GM03348 (cell line): ENCODE measurements around the gene BACE1-AS.

Experiments used
- DNase-seq: peaks from one replicate; pipeline ENCODE4 v3.0.0; 2012; ENCODE audit warnings: low spot score

BACE1-AS gene

DNA sequence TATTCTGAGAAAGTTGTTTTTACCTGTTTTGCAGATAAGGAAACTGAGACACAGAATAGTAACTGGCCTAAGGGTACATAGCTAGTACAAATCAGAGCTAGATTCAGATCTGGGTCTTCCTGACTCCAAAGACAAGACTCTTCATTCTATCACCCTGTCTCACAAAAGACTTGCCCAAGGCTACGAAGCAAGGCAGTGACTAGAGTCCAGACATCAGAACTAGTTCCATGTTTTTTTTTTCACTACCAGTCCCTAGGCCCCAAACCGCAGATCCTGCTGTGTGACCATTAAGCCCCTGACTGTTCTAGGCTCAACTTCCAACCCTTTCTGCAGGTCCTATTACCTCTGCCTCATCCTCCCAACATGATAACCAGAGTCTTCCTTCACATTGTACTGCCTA lies 1.5 kb downstream of the BACE1-AS start:
- DNase-seq, result no peak

DNA sequence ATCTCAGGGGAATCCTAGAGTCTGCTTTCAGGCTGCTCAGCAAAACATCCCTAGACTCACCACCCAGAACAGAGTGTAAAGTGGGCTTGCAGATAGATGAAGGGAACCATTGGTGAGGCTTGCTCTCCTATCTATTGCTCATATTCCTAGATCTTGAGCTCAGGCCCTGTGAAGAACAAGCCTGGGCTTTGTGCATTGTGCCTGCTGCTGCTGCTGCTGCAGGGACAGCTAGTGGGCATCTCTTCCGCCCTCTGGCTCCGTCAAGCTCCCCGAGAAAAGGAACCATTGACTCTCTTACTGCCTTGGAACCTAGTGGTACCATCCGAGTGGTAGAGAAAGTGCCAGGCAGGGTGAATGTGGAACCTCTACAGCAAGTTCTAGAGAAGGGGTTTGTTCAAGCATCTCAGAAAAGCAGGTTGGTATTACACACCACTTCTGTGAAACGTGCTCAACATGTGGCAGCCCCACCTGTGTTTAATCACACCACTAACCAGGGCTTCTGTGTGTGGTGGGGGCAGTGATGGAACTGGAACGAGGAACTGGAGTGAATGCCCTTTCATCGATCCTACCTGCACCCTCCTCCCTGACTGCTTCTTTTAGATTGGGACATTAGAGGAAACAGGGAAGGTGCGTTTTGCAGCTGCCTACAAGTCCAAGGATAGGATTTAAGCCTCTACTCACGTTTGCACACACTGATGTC lies 4.4 kb downstream of the BACE1-AS start:
- no peak for DNase-seq

DNA sequence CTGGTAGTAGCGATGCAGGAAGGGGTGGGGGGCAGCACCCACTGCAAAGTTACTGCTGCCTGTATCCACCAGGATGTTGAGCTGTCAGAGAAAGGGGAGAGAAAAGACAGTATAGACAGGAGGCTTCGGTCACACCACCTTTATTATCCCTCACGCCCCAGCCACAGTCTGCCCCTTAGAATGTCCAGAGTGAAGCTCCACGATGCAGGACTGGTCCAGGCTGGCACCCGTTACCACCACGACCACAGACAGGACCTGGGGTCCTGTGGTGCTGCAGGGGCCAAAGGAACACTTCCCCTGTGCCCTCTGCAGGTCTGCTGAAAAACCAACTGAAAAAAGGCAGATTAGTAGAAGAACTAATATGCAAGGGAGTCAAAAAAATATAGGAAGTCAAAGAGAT lies 5.7 kb downstream of the BACE1-AS start:
- DNase-seq, result no peak

DNA sequence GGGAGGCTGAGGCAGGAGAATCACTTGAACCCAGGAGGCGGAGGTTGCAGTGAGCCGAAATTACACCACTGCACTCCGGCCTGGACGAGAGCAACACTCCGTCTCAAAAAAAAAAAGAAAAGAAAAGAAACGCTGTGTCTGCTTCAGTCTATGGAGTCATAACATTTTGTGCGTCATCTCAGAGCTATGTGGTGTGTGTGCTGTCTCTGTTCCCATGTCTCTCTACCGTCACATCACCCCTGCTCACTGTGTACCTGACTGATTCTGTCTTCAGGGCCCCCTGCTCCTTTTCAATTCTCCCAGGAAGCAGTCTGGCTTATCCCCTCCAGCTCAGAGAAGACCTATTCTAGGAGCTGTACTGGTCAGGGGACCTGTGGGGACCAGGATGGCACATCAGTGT lies 7.0 kb downstream of the BACE1-AS start:
- DNase-seq, result no peak

DNA sequence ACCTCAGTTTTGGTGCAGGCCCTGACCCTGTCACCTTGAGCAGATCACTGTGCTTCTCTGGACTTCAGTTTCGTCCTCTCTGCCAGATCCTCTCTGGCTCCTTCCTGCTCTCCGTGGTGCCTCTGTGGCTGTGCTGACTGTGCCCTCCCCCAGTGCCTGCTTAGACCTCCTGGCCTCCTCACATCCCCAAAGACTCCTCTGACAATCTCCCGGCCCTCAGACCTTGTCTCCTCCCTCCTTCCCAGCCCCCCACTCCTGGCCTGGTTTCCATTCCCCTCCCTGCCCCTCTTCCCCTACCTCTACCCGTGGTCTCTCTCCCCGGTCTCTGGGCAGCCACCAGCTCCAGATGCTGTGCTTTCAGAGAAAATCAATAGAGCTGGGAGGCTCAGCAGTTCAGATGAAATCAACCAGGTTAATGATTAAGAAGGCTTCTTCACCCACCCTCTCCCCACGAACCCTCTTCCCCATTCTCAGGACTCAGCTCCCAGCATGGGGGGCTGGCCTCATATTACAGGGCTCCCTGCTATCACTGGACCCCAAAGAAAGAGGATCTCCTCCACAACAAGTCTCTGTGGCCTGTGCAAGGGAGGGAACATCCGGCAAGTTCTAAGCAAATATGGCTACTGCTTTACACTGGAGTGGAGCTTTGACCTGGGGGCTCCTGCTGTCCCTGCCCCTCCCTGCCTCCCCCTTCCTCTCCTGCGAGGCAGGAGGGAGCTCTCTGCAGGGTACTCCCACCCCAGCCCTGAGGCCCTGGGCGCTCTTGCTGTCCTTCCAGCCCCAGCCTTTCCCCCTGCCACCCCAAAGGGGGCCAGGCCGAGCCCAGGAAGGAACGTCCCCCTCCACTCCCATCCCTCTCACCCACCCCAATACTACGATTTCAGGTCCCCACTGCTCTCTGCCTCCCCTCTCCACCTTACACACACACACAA lies 8.5 kb downstream of the BACE1-AS start:
- no peak for DNase-seq

DNA sequence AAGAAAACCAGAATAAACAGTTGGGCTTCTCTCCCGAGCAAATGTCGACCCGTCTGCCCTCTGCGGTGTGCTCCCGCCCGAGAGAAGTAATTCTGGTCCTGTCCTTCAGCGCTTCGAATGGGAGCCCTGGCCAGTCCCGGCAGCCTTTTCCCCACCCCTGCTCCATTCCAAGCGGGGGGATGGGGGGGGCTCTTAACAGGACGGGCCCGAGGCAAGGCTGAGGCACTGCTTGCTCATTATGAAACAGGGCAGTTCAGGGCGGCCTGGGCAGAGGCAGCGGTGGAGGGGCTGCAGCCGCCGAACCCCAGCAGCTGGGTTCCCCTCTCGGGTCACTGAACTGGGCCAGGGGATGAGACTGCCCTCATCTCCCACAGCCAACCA lies 9.1 kb downstream of the BACE1-AS start:
- peak; percentile 24 for DNase-seq

DNA sequence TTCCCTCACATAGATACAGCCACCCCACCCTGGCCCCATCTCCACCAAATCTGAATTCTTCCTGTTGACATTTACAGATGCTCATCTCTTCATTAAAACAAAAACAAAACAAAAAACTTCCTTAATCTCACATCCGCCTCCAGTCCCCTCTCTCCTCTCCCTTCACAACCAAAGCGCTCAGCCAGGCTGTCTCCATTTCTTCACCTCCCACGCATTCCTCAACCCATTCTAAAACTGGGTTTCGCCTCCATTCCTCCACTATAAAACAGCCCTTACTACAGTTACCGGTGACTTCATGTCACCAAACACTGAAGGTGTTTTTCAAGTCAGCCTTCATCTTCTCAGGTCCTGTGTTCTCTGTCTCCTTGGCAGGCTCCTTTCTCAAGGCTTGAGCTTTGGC lies 9.6 kb downstream of the BACE1-AS start:
- DNase-seq, result peak; percentile 26

DNA sequence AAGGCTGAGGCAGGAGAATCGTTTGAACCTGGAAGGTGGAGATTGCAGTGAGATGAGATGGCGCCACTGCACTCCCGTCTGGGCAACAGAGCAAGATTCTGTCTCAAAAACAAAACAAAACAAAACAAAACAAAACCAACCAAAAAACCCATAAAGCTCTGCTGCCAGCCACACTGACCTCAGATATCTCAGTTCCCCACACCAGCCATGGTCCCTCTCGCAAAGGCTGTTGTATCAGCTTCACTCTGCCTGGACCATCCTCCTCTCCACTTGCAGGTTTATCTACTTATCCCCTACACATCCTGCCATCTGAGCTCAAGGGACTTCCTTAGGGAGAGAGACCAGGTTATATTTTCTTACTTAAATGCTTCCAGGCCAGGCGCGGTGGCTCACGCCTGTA lies 11.1 kb downstream of the BACE1-AS start:
- DNase-seq, result no peak

DNA sequence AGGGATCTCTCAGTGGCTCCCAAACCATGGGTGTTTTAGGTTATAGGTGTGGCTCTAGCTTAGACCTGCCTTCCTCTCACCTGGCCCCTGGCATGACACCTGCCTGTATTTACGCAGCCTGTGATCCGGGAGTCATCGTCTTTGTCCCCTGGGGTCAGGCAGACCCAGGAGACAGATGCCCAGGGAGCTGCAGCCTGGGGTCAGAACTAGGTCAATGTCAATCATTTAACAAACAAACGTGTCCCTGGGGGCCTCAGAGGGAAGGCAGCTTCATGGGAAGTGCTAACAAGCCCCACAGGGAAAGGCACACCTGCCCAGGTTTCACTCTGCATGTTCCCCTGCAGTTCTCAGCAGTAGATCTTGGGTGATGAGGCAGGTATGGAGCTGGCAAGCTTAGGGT lies 12.0 kb downstream of the BACE1-AS start:
- DNase-seq, result no peak

DNA sequence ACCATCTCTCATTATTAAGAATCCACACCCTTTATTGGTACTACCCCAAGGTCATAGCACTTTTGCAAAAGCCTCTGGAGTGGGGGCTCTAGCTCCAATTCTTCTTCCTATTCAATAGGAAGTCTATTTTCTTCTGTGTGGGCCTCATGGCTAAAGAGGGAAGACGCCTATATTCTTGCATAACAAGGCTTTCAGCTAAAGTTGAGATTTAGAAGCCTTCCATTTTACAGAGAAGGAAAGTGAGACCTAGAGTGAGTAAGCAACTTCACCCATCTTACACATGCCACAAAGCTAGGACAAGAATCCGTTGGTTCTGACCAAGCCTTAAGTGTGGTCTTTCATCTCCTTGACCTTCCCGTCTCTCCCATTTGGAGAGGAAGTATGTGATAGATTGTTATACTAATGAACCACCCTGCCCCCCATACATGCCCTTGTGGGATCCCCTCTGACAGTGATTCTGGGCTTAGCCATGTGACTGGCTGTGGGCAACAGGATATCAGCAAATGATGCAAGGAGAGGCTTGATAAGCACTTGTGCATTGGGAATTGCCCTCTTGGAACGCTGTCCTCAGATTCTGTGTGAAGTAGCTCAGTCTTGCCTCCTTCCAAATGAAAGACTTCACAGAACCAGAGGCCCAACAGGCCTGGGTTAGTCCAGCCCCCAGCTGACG lies 12.6 kb downstream of the BACE1-AS start:
- no peak for DNase-seq

DNA sequence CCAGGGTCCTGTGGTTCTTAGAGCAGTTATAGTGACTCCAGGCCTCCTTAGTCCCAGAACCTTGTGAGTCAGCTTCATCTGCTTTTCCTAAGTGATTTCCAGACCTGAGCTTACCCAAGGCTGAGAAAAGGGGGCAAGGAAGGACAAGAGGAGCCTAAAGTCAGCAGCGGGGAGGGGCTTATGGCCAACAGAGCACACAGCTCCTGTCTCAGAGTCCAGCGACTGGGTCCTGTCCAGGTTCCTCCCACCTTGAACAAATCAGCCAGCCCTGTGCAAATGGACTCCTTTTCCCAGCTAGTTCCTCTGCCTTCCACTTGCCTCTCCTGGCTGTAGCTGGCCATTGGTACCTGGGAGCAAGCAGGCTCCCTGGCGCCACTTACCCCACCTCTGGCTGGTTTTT lies 14.0 kb downstream of the BACE1-AS start:
- DNase-seq, result no peak

DNA sequence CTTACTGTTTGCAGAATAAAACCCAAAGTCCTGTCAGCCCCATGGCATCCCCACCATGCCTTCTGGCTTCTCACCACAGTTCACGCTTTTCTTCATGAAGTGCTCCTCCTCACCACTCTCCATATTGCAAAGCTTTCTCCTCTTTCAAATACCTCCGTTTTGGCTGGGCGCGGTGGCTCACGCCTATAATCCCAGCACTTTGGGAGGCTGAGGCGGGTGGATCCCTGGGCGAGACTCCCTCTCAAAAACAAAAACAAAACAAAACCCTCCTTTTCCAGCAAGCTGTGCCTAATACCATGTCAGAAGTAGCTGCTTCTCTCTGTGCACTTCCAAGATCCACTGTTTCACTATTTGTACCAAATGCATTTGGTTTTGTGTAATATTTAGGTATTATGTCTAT lies 18.2 kb downstream of the BACE1-AS start:
- DNase-seq, result no peak

DNA sequence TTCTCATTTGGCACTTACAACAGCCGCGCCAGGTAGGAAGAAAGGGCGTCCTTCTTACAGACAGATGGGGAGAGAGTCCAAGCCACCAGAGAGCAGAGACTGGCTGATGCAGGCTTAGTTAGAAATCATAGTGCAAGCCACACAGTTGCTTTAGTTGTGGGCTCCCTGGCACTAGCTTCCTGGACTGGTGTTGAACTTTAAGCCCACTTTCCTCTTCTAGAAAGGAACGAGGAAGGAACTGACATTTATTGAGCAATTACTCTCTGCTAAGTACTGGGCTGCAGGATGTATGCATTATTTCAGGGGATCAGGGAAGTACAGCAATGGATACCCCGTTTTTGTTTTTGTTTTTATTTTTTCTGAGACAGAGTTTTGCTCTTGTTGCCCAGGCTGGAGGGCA lies 21.9 kb downstream of the BACE1-AS start:
- DNase-seq, result no peak

DNA sequence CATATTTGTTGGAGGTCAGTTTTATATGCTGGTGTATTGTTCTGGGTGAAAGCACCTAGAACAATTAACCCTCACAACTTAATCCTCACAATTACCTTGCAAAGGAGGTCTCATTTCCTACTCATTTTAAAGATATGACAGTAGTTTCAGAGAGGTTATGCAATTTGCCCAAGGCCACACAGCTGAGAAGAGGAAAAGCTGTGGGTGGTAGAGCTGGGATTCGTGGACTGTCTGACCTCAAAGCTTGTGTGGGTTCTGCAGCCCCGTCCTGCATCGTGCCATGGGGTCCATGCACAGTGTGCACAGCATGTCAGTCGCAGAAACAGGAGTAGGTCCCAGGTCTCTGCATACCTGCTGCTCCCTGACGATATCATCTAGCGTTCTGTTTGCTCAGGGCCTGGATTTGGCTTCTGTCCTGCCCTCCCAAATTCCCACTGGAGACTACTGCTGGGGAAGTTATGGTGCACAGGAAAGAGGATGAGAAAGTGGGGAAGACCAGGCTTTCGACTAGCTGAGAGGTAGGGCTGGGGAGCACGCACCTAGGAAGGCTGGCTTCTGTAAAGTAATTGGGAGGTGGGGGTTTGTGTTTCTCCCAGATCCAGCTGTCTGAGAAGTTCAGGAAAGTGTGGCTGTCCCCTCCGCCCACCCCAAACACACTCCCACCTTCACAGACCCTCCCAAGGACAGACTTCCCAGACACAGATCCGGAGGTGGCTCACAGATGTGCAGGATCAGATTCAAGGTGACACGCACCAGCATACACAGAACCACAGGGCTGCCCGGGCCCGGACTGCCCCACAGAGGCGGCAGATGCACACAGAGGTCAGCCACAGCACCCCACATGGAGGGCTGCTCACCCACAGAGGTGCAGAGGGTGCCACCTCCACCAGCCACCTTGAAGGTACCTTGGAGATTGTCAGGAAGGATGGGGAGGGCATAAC lies 23.0 kb downstream of the BACE1-AS start:
- no peak for DNase-seq

DNA sequence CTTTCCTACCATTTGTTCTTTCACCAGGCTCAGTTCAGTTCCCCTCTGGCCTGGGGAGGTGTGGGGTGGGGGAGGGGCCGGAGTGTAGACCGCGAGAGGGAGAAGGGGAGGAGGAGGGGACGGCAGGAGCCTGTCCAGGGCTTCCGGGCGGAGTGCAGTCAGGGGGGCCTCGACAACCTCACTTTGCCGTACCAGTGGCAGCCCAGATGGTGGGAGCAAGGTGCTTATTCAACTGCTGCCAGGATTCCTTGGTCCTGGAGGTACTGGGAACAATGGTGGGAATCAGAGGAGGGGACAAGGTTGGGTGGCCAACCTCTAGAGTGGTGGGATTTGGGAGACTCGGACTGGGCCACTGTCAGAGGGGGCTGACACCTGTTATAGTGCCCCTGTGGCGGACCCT lies 23.7 kb downstream of the BACE1-AS start:
- no peak for DNase-seq

DNA sequence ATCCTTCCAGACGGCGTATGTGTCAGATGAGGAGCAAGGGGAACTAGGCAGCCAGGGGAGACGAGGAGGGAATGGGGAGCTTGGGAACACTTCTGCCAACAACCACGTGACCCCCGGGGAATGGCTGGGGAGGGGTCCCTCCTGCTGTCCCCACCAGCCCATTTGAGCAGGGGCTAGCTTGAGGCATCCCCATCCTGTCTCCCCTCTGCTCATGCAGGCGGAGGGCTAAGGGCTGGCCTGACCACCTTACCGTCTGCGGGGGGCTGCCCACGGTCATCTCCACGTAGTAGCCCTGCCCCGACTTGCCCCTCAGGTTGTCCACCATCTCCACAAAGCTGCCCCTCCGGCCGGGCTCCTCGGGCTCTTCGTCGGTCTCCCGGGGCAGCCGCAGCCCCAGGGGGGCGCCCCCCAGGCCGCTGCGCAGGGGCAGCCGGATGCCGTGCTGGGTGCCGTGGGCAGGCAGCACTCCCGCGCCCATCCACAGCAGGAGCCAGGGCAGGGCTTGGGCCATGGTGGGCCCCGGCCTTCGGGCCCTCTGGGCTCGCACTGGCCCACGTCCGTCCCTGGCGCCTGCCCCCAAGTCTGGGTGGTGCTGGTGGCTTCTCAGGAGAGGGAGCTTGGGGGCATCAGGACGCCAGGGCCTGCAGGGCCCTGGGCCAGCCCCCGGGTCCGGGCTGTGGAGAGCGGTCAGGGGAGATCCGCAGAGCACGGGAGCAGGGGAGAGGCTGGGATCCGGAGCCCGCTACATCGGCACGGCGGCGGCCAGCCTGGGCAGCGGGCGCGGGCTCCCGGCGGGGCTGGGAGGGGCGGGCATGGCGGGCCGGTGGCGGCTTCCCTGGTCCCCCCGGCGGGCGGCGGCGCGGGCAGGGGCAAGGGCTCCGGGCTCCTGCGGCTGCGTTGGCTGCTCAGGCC lies 24.4 kb downstream of the BACE1-AS start:
- DNase-seq, result peak; percentile 69

DNA sequence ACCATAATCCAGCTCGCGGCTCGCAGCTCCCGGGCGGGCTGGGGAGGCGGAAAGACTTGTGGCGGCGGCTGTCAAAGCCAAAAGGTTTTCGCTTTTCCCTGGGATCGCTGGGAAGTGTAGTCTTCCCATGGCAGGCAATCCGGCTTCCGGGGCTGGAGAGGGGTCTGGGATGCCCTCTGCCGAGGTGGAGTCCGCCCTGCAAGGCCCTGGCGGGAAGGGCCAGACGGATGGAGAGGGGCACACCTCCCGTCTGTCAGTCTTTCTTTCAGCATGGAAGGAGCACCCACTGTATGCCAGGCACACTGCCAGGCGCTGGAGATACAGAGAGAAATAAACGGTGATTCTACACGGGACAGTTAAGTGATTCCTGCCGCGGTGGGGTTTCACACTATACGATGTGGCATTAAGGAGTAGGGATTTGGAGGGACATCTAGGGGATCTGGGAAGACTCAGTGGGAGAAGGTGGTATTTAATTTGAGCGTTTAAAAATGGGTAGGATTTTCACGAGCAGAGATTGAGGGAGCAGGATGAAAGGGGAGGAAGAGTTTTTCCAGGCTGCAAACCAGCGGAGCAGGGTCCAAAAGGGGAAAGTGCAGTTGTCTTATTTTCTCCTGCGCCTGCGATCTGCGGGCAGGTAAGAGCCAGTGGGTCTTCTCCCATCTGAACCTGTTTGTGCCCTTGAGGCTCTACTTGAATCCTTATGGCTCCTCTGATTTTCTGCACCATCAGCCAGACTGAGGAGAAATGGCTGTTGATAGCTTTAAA lies 25.2 kb downstream of the BACE1-AS start, which contains the start of gene BACE1:
TSS of gene BACE1 (minus strand) at position 60 of the 765 bp plus-strand sequence. CDS start 461 bp downstream, outside the sequence.
- DNase-seq, result peak; percentile 95

DNA sequence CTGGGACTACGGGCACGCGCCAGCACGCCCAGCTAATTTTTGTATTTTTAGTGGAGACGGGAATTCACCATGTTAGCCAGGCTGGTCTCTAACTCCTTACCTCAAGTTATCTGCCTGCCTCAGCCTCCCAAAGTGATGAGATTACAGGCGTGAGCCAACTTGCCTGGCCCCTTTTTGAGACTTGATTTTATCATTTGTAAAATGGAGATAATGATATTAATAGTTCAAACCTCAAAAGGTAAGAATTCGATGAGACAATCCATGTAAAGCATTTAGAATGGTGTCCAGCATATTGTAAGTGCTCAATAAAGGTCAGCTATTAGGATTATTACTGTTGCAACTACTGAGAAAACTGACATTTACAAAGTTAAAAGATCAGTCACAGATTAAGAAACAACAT lies 27.6 kb downstream of the BACE1-AS start:
- no peak for DNase-seq

DNA sequence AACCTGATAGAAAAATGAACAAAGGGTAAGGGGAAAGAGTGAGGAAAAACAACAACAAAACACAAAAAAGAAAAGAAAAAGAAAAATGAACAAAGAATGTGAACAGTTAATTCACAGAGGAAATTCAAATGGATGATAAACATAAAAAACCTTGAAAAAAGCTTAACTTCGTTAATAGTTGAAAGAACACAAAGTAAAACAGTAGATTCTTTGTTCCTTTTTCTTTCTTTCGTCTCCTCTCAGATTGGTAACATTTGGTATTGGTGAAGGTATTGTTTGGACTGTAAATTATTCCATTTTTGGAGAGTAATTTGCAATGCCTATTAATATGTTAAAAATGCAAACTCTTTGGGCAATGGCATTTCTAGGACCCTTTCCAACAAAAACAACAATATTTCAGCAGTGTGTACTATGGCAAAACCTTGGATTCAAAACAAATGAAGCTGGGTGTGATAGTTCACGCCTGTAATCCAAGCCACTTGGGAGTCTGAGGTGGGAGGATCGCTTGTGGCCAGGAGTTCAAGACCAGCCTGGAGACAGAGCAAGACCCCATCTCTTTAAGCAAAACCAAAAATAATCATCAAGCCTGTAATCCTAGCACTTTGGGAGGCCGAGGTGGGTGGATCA lies 28.2 kb downstream of the BACE1-AS start:
- DNase-seq, result peak; percentile 27
